WERI-Rb-1 (cell line): ENCODE data around the gene MGST2.

Experiments
- DNase-seq: peaks from one replicate; pipeline ENCODE4 v3.0.0-alpha.2; 2020
- H3K27ac ChIP-seq: fragments of 250-450 bp; sonication (Bioruptor Pico); 2 replicates; pipeline ENCODE4 v1.5.1; 2020; ENCODE audit warnings: mild to moderate bottlenecking, moderate library complexity
- H3K27me3 ChIP-seq: fragments of 250-450 bp; sonication (Bioruptor Pico); 2 replicates; pipeline ENCODE4 v1.5.1; 2021; ENCODE audit warnings: mild to moderate bottlenecking, low read depth, moderate library complexity; ENCODE audit not compliant: insufficient read depth, severe bottlenecking
- H3K36me3 ChIP-seq: fragments of 250-450 bp; sonication (Bioruptor Pico); 2 replicates; pipeline ENCODE4 v1.5.1; 2020; ENCODE audit warnings: mild to moderate bottlenecking, moderate library complexity
- H3K4me3 ChIP-seq: 2 replicates; pipeline ENCODE4 v1.5.1; 2011; ENCODE audit warnings: low read depth, mild to moderate bottlenecking, control low read depth, low read length
- H3K9me3 ChIP-seq: fragments of 250-450 bp; sonication (Bioruptor Pico); 2 replicates; pipeline ENCODE4 v1.5.1; 2021; ENCODE audit warnings: mild to moderate bottlenecking, moderate library complexity; ENCODE audit not compliant: severe bottlenecking
- TF ChIP-seq, protein P1 (sequence below): IDR thresholded peaks from 2 replicates; pipeline ENCODE4 v1.5.1; 2011; ENCODE audit warnings: low read depth, mild to moderate bottlenecking, control low read depth, inconsistent platforms, low read length

The MGST2 gene

DNA sequence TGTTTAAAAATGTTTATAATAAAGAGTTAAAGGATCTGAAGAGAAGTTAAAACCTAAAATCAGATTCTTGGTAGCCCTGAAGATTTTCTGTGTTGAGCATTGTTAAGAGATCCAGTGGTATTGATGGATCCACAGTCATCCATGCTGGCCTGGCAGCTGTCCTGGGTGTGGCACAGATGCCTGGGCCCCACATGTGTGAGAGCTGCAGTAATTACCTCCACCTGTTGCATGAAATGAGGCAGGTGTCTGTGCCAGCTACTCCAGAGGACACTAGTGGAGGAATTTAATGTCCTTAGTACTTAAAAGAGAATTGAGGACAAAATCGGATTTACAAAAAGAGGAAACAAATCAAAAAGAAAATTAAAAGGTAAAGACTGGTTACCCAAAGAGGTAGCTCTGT, 44.0 kb downstream of the MGST2 start:
- no peaks in the 10 kb centered on the region for H3K27me3 ChIP-seq
- DNase-seq = no peak
- H3K27ac ChIP-seq = no peak overlapping the region
- H3K4me3 ChIP-seq = no peak overlapping the region
- peaks cover 3% of the 10 kb centered on the region for H3K9me3 ChIP-seq
- TF ChIP-seq, protein P1, sequence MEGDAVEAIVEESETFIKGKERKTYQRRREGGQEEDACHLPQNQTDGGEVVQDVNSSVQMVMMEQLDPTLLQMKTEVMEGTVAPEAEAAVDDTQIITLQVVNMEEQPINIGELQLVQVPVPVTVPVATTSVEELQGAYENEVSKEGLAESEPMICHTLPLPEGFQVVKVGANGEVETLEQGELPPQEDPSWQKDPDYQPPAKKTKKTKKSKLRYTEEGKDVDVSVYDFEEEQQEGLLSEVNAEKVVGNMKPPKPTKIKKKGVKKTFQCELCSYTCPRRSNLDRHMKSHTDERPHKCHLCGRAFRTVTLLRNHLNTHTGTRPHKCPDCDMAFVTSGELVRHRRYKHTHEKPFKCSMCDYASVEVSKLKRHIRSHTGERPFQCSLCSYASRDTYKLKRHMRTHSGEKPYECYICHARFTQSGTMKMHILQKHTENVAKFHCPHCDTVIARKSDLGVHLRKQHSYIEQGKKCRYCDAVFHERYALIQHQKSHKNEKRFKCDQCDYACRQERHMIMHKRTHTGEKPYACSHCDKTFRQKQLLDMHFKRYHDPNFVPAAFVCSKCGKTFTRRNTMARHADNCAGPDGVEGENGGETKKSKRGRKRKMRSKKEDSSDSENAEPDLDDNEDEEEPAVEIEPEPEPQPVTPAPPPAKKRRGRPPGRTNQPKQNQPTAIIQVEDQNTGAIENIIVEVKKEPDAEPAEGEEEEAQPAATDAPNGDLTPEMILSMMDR = no peak
- peaks cover 4% of the 10 kb centered on the region for H3K36me3 ChIP-seq

DNA sequence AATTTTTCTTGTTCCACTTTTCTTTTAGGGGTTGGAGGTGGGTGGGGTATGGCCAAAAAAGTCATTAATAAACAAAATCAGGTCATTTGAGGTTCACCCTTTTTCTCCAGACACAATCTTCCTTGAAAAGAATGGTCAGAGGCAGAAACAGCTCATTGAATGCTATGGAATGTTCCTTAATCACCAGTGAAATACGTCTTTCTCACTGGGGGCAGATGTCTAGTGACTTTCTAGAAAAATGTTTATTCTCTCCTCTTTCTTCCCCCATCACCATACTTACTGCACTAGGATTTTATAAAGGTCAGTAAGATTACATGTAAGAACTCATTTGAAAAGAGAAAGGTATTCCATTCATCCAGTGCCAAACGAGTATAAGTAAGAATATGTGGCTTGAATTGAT, 44.5 kb downstream of the MGST2 start:
- no peak for DNase-seq
- Histone ChIP-seq H3K27me3 (no peaks in the 10 kb centered on the region), H3K36me3 (peaks cover under 1% of the 10 kb centered on the region), H3K4me3 (no peak overlapping the region), H3K27ac (no peak overlapping the region), H3K9me3 (peaks cover 3% of the 10 kb centered on the region)
- TF ChIP-seq, protein P1 = no peak

DNA sequence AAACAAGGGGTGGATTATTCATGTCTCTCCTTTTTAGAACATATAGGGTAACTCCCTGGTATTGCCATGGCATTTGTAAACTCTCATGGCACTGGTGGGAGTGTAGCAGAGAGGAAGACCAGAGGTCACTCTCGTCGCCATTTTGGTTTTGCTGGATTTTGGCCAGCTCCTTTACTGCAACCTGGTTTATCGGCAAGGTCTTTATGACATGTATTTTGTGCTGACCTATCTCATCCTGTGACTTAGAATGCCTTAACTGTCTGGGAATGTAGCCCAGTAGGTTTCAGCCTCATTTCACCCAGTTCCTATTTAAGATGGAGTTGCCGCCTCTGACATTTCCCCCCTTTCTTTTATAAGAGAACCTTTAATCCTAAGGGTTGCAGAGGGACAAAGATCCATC, 45.8 kb downstream of the MGST2 start:
- Histone ChIP-seq H3K27me3 (no peaks in the 10 kb centered on the region), H3K27ac (no peak overlapping the region), H3K9me3 (peaks cover 3% of the 10 kb centered on the region), H3K36me3 (no peaks in the 10 kb centered on the region), H3K4me3 (no peak overlapping the region)
- TF ChIP-seq, protein P1 = no peak
- no peak for DNase-seq

DNA sequence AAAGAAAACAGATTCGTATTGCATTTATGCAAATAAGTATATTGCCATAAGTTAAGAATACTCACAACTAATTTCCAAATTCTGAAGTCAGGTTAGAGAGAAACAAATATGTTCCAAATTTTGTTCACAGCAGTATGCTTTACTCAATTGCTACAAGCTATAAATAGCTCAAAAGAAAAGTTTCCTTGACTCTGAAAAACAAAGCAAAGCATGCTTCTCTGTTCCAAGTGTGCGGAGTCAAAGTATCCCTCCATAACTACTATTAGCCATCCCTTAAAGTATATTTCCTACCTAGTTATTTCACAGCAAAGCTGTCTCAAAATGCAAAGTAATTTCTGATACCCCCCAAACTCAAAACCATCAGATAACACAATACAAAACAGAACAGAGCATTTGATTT, 47.3 kb downstream of the MGST2 start:
- H3K4me3 ChIP-seq = no peak overlapping the region
- DNase-seq = no peak
- H3K27ac ChIP-seq = no peak overlapping the region
- no peaks in the 10 kb centered on the region for H3K27me3 ChIP-seq
- no peaks in the 10 kb centered on the region for H3K36me3 ChIP-seq
- TF ChIP-seq, protein P1 = no peak
- peaks cover 2% of the 10 kb centered on the region for H3K9me3 ChIP-seq

DNA sequence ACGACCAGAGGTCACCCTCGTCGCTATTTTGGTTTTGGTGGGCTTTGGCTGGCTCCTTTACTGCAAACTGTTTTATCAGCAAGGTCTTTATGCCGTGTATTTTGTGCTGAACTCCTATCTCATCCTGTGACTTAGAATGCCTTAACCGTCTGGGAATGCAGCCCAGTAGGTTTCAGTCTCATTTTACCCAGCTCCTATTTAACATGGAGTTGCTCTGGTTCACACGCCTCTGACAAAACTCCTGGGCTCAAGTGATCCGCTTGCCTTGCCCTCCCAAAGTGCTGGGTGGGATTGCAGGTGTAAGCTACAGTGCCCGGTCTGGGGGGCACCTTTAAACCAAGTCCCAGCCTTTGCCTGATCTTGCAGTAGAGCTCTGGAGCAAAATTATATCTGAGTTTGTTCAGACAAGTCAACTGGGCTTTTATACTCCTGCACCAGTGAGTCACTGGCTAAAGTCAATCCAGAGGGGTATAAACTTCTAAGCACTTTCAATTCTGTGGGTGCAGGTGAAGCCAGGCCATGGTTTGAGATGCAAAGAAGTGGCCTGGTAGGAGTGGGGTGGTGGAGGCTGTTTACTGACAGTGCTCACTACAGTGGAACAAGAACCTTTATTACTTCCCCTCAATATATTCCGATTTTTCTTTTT, 50.2 kb downstream of the MGST2 start:
- Histone ChIP-seq H3K27me3 (no peaks in the 10 kb centered on the region), H3K27ac (no peak overlapping the region), H3K4me3 (no peak overlapping the region), H3K9me3 (no peaks in the 10 kb centered on the region), H3K36me3 (no peaks in the 10 kb centered on the region)
- TF ChIP-seq, protein P1 = no peak
- no peak for DNase-seq

DNA sequence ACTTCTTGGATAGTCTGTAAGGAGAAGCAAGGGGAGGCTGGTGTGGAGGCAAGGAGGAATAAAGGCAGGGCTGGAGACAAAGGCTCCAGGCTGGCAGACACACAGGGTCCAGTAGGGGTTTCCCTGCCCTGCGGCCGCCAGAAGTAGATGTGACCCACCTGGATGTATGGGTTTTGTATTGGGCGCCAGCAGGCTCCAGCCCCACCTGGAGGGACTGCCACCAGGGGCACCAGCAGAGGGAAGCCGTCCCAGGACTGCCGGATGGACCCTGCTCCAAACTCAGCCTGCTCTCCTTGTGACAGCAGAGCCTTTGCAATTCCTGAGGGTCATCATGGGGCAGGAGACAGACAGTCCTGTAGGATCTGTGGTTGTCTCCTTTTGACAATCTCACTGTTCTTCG, 52.7 kb downstream of the MGST2 start:
- H3K27me3 ChIP-seq = no peaks in the 10 kb centered on the region
- no peak overlapping the region for H3K27ac ChIP-seq
- no peaks in the 10 kb centered on the region for H3K36me3 ChIP-seq
- no peak for DNase-seq
- TF ChIP-seq, protein P1 = no peak
- no peaks in the 10 kb centered on the region for H3K9me3 ChIP-seq
- no peak overlapping the region for H3K4me3 ChIP-seq
